ENCODE data around the gene CTDNEP1.
A peak's percentile ranks its signal among the peaks of the same experiment; 100 is the strongest.

Gene CTDNEP1

DNA sequence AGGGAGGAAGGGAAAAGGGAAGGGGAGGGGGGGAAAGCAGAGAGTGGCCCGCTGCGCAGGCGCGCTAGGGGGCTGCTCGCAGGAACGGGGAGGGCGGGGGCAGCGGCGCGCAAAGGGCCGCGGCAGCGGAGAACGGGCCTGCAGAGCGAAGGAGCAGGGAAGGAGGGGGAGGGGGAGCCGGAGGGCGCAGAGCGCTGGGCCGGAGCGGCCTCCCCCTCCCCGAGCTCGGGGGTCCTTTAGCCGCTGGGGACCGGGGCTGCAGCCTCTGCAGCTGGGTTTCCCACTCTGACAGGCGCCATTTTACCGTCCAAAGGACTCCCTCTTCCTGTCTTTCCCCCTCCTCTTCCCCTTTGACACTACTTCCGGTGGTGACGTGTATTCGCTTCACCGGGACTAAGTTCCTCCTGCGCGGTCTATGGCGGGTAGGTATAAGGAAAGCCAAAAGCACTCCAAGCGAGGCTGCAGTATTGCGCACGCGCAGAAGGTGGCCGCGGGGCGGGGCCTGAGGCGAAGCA is at the start of gene CTDNEP1:
Gene CTDNEP1, minus strand, starts transcription at position 74 of the 515 bp plus-strand sequence. CDS start 438 bp downstream, outside the sequence.
- no peaks in the 10 kb centered on the region for H3K9me3 ChIP-seq (ENCODE audit: control insufficient read depth, insufficient read depth, low read length)
- H3K36me3 ChIP-seq (ENCODE audit: control insufficient read depth, insufficient read depth, low read length) = peaks cover 35% of the 10 kb centered on the region
- H3K27ac ChIP-seq (ENCODE audit: low read depth, low read length) = peak within 1 kb of the TSS; percentile 99
- H3K9ac ChIP-seq (ENCODE audit: low read depth, low read length) = peak within 1 kb of the TSS; percentile 89
- peaks cover 15% of the 10 kb centered on the region for H3K4me1 ChIP-seq (ENCODE audit: control insufficient read depth, insufficient read depth, low read length)
- peak within 1 kb of the TSS; percentile 83 for H3K4me3 ChIP-seq (ENCODE audit: low read depth, low read length)
- no peaks in the 10 kb centered on the region for H3K27me3 ChIP-seq (ENCODE audit: control insufficient read depth, insufficient read depth, low read length)

DNA sequence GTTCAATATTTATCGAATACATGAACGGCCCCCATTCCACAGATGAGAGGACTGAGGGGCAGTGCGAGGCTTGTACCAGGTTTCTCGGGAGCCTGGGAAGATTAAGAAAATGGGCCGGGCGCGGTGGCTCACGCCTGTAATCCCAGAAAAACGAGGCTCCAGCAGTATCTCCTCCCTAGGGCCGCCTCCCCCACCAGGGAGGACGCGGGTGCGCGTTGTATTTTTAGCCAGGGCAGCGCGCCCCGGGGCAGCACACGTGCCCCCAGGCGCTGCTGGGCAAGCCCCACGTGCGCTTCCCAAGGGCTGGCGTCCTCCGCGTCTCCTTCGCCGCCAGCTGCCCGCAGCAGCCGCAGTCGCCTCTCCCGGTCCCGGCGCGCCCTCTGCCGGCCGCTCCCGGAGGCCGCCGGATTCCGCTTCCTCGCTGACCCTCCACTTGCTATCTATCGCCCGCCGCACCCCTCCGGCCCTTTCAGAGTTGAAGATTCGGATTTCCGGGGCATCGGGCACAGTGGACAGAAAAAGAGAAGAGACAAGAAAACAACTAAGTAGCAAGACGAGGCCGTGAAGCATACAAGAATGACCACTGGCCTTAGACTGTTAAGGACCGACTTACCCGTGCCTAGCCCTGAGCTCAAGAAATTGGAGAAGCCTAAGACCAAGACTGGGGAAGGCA is 44.8 kb upstream of the CTDNEP1 start:
- H3K27me3 ChIP-seq (ENCODE audit: control insufficient read depth, insufficient read depth, low read length) = peaks cover 27% of the 10 kb centered on the region
- H3K9ac ChIP-seq (ENCODE audit: low read depth, low read length) = no peak overlapping the region
- H3K27ac ChIP-seq (ENCODE audit: low read depth, low read length) = no peak overlapping the region
- H3K36me3 ChIP-seq (ENCODE audit: control insufficient read depth, insufficient read depth, low read length) = no peaks in the 10 kb centered on the region
- H3K4me3 ChIP-seq (ENCODE audit: low read depth, low read length) = peak overlapping the region; percentile 38; the same call in 1 of the 2 replicates
- H3K4me1 ChIP-seq (ENCODE audit: control insufficient read depth, insufficient read depth, low read length) = peaks cover 9% of the 10 kb centered on the region
- no peaks in the 10 kb centered on the region; the same call in 1 of the 2 replicates for H3K9me3 ChIP-seq (ENCODE audit: control insufficient read depth, insufficient read depth, low read length)

DNA sequence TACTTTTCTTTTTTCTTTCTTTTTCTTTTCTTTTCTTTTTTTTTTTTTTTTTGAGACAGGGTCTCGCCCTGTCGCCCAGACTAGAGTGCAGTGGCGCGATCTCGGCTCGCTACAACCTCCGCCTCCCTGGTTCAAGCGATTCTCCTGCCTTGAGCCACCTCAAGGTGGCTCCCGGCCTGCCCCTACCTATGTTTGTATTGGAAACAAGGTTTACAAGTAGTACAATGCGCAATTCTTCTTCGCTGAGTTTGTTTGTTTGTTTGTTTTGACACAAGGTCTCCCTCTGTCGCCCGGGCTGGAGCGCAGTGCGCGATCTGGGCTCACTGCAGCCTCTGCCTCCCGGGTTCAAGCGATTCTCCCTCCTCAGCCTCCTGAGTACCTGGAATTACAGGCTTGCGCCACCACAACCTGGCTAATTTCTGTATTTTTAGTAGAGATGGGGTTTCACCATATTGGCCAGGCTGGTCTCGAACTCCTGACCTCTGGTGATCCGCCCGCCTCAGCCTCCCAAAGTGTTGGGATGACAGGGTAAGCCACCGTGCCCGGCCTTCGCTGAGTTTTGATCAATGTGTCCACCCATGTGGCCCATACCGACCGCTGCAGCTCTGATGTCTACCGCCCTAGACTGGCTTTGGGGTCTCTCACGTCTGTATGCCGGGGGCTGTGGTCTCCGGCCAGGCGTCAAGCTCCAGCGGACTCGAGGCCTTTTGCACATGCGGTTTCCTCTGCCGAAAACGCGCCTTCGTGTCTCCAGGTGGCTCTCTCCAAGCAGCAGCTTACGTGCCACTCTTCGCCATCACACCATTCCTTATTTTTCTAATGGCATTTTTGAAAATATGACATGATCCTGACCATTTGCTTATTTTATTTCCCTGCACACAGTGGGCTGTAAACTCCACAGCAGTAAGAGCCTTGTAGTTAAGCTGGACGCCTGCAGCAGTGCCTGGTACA is 44.0 kb upstream of the CTDNEP1 start:
- H3K4me1 ChIP-seq (ENCODE audit: control insufficient read depth, insufficient read depth, low read length) = peaks cover 9% of the 10 kb centered on the region
- H3K9me3 ChIP-seq (ENCODE audit: control insufficient read depth, insufficient read depth, low read length) = no peaks in the 10 kb centered on the region; the same call in 1 of the 2 replicates
- H3K36me3 ChIP-seq (ENCODE audit: control insufficient read depth, insufficient read depth, low read length) = no peaks in the 10 kb centered on the region
- peaks cover 27% of the 10 kb centered on the region for H3K27me3 ChIP-seq (ENCODE audit: control insufficient read depth, insufficient read depth, low read length)
- no peak overlapping the region for H3K9ac ChIP-seq (ENCODE audit: low read depth, low read length)
- peak overlapping the region; percentile 66; the same call in 1 of the 2 replicates for H3K4me3 ChIP-seq (ENCODE audit: low read depth, low read length)
- H3K27ac ChIP-seq (ENCODE audit: low read depth, low read length) = no peak overlapping the region

DNA sequence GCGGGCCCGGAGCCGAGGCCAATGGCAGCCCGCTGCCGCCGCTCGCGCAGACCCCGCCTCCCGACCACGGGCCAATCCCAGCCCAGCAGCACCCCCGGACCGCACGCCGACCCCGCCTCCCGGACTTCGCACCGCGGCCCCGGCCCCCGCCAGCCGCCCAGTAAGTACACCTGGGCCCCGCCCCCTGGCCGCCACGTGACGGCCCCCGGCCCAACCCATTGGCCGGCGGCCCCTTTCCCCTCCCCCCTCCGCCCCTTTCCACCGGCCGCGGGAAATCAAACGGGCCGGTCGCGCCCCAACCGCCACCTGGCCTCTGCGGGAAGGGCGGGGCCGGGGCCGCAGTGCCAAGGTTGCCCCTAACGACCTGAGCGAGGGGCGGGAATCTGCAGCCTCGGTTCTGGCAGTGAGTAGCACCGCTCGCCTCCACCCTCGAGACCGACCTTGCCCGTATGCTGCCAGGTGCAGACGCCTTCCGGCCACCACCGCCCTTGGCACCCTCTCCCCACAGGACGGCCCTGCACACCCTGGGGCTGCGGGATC is 43.1 kb upstream of the CTDNEP1 start, which contains the start of gene YBX2:
Gene YBX2, minus strand, starts transcription at position 26 of the 540 bp plus-strand sequence. CDS start 139 bp downstream, outside the sequence.
- peaks cover 27% of the 10 kb centered on the region for H3K27me3 ChIP-seq (ENCODE audit: control insufficient read depth, insufficient read depth, low read length)
- H3K4me1 ChIP-seq (ENCODE audit: control insufficient read depth, insufficient read depth, low read length) = peaks cover 9% of the 10 kb centered on the region
- peak within 1 kb of the TSS; percentile 47 for H3K27ac ChIP-seq (ENCODE audit: low read depth, low read length)
- H3K4me3 ChIP-seq (ENCODE audit: low read depth, low read length) = peak within 1 kb of the TSS; percentile 66
- no peak within 1 kb of the TSS for H3K9ac ChIP-seq (ENCODE audit: low read depth, low read length)
- H3K36me3 ChIP-seq (ENCODE audit: control insufficient read depth, insufficient read depth, low read length) = no peaks in the 10 kb centered on the region
- no peaks in the 10 kb centered on the region; the same call in 1 of the 2 replicates for H3K9me3 ChIP-seq (ENCODE audit: control insufficient read depth, insufficient read depth, low read length)

DNA sequence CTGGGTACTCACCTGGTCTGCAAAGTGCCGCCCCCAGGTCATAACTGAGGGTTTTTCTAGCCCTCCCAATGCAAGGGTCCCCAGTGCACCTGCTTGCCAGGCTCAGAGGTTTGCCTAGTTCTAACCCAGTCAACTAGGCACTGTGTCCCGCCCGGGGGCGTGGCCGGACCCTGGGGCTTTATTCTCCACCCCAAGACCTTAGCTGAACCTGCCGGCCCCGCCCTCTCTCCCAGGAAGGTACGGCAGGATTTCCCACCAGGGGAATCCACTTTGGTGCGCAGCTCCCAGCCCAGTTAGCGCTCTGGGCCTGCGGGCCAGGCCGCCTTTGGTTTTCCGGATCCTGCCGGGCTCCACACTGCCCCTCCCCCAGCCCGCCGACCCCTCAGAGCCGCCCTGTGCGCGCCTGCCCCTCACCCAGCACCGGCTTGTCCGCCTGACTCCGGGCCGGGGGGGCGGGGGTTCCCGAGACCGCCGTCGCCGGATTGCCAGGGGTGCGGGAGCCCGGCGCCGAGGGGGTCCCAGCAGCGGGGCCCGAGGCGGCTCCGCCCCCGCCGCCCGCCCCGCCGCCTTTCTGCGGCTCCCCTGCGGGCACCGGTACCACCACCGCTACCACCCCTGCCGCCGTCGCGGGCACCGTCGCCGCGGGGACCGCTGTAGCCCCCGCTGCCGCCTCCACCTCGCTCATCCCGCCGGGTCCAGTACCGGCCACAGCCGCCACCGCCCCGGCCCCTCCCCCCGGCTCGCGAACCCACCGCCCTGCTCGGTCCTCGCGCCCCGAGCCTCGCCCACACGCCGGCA is 42.5 kb upstream of the CTDNEP1 start:
- Histone ChIP-seq H3K9ac (ENCODE audit: low read depth, low read length) (no peak overlapping the region), H3K27ac (ENCODE audit: low read depth, low read length) (peak overlapping the region; percentile 47), H3K36me3 (ENCODE audit: control insufficient read depth, insufficient read depth, low read length) (no peaks in the 10 kb centered on the region), H3K27me3 (ENCODE audit: control insufficient read depth, insufficient read depth, low read length) (peaks cover 27% of the 10 kb centered on the region), H3K4me1 (ENCODE audit: control insufficient read depth, insufficient read depth, low read length) (peaks cover 9% of the 10 kb centered on the region), H3K4me3 (ENCODE audit: low read depth, low read length) (peak overlapping the region; percentile 55), H3K9me3 (ENCODE audit: control insufficient read depth, insufficient read depth, low read length) (no peaks in the 10 kb centered on the region; the same call in 1 of the 2 replicates)

DNA sequence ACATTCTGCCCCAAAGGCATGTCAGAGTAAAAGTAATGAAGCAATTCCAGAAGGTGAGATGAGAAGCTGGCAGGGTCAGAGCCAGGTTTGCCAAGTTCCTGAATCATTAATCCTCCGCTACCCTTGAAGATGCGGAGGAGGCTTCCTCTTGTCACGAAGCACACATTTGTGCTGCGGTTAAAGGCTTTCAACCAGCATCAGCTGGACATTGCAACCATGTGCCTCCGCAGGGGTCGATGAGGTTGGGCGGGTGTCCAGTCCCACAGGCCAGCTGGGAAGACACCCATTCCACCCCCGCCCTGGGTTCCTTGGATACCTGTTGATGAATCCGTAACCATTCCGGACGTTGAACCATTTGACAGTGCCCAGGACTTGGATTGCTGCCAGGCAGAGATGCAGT is 41.6 kb upstream of the CTDNEP1 start:
- Histone ChIP-seq H3K27me3 (ENCODE audit: control insufficient read depth, insufficient read depth, low read length) (peaks cover 27% of the 10 kb centered on the region), H3K36me3 (ENCODE audit: control insufficient read depth, insufficient read depth, low read length) (no peaks in the 10 kb centered on the region), H3K27ac (ENCODE audit: low read depth, low read length) (no peak overlapping the region), H3K9me3 (ENCODE audit: control insufficient read depth, insufficient read depth, low read length) (no peaks in the 10 kb centered on the region; the same call in 1 of the 2 replicates), H3K4me1 (ENCODE audit: control insufficient read depth, insufficient read depth, low read length) (peaks cover 9% of the 10 kb centered on the region), H3K9ac (ENCODE audit: low read depth, low read length) (no peak overlapping the region), H3K4me3 (ENCODE audit: low read depth, low read length) (no peak overlapping the region)

DNA sequence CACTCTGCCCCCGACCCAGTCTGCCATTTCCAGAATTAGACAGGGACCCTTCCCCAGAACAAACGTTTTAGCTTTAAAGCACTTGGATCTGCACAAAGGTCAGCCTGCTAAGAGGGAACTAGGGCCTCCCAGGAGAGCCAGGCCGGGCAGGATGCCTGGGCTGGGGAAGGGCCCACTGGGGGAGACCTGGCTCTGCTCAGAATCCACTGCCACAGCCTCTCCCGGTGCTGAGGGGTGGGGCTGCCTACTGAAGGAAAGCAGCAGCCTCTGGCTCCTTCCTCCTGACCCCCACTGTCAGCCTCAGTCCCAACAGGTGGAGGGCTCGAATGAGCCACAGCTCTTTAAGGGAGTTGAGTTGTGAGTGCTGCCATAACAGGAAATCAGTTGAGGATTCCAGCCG is 41.2 kb upstream of the CTDNEP1 start:
- Histone ChIP-seq H3K27ac (ENCODE audit: low read depth, low read length) (no peak overlapping the region), H3K9me3 (ENCODE audit: control insufficient read depth, insufficient read depth, low read length) (no peaks in the 10 kb centered on the region; the same call in 1 of the 2 replicates), H3K36me3 (ENCODE audit: control insufficient read depth, insufficient read depth, low read length) (0 out of 2 replicates have a peak, but pooled peaks cover 2% of the 10 kb centered on the region), H3K4me3 (ENCODE audit: low read depth, low read length) (no peak overlapping the region), H3K4me1 (ENCODE audit: control insufficient read depth, insufficient read depth, low read length) (peaks cover 9% of the 10 kb centered on the region), H3K27me3 (ENCODE audit: control insufficient read depth, insufficient read depth, low read length) (peaks cover 27% of the 10 kb centered on the region), H3K9ac (ENCODE audit: low read depth, low read length) (no peak overlapping the region)

DNA sequence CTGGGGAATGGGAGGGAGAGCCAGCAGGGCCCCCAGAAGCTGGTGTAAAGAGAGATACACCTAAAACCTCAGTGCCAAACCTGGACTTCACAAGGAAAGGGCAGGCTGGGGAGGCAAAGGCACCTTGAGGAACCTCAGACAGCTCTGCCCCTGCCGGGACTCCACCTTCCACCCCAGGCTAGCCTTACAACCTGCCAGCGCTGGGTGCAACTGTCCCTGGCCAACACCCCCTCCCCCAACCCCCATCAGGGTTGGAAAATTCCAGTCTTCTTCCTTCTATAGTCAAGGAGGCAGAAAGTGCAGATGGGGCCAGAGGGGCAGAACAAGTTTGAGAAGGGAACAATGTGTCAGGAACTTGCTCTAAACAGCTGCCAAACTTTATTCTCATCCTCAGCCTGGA is 40.7 kb upstream of the CTDNEP1 start:
- no peak overlapping the region for H3K27ac ChIP-seq (ENCODE audit: low read depth, low read length)
- no peaks in the 10 kb centered on the region; the same call in 1 of the 2 replicates for H3K9me3 ChIP-seq (ENCODE audit: control insufficient read depth, insufficient read depth, low read length)
- no peak overlapping the region for H3K4me3 ChIP-seq (ENCODE audit: low read depth, low read length)
- peaks cover 9% of the 10 kb centered on the region for H3K4me1 ChIP-seq (ENCODE audit: control insufficient read depth, insufficient read depth, low read length)
- H3K36me3 ChIP-seq (ENCODE audit: control insufficient read depth, insufficient read depth, low read length) = 0 out of 2 replicates have a peak, but pooled peaks cover 3% of the 10 kb centered on the region
- peaks cover 27% of the 10 kb centered on the region for H3K27me3 ChIP-seq (ENCODE audit: control insufficient read depth, insufficient read depth, low read length)
- no peak overlapping the region for H3K9ac ChIP-seq (ENCODE audit: low read depth, low read length)

DNA sequence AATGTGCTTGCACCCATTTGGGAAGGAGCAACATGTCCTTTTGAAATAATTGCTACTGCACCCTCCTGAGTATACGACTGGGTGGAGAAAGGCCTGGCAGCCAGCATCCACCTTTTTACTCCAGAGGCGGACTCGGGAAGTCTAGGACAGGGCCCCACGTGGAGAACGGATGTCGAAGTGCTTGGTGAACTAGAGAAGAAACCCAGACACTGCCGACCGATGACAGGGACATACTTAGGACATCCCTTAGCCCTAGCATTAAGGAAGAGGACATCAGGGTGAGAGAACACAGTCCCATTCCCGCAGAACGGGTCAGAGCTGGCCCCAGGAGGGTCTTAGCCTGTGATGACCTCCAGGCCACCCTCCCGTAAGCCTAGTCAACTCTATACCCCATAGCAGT is 39.2 kb upstream of the CTDNEP1 start:
- H3K9me3 ChIP-seq (ENCODE audit: control insufficient read depth, insufficient read depth, low read length) = no peaks in the 10 kb centered on the region; the same call in 1 of the 2 replicates
- no peak overlapping the region for H3K9ac ChIP-seq (ENCODE audit: low read depth, low read length)
- H3K4me3 ChIP-seq (ENCODE audit: low read depth, low read length) = no peak overlapping the region
- H3K4me1 ChIP-seq (ENCODE audit: control insufficient read depth, insufficient read depth, low read length) = peaks cover 6% of the 10 kb centered on the region
- H3K27me3 ChIP-seq (ENCODE audit: control insufficient read depth, insufficient read depth, low read length) = peaks cover 15% of the 10 kb centered on the region
- 0 out of 2 replicates have a peak, but pooled peaks cover 3% of the 10 kb centered on the region for H3K36me3 ChIP-seq (ENCODE audit: control insufficient read depth, insufficient read depth, low read length)
- H3K27ac ChIP-seq (ENCODE audit: low read depth, low read length) = no peak overlapping the region

DNA sequence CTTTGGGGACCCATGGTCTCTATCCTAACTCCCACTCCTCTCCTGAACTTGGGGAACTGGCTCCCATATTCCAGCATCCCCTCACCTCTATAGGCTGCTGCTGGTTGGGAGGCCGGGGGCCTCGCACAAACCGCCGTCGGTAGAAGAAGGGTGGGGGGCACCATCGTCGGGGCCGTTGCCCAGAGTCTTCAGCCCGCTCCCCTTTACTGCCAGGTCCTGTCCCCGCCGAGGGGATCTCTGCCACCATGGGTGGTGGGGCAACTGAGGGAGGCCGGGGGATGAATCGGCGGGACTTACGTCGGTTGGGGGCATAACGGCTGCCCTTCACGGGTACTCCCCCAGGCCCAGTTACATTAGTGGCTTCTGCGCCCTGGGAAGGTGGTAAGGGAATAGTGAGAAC is 38.6 kb upstream of the CTDNEP1 start:
- Histone ChIP-seq H3K4me3 (ENCODE audit: low read depth, low read length) (no peak overlapping the region), H3K4me1 (ENCODE audit: control insufficient read depth, insufficient read depth, low read length) (peaks cover 6% of the 10 kb centered on the region), H3K9ac (ENCODE audit: low read depth, low read length) (no peak overlapping the region), H3K9me3 (ENCODE audit: control insufficient read depth, insufficient read depth, low read length) (no peaks in the 10 kb centered on the region), H3K36me3 (ENCODE audit: control insufficient read depth, insufficient read depth, low read length) (0 out of 2 replicates have a peak, but pooled peaks cover 5% of the 10 kb centered on the region), H3K27me3 (ENCODE audit: control insufficient read depth, insufficient read depth, low read length) (peaks cover 10% of the 10 kb centered on the region), H3K27ac (ENCODE audit: low read depth, low read length) (no peak overlapping the region)

All from HUES48 (cell line).